ENCODE data around the gene SS18L1.

SS18L1 gene

DNA sequence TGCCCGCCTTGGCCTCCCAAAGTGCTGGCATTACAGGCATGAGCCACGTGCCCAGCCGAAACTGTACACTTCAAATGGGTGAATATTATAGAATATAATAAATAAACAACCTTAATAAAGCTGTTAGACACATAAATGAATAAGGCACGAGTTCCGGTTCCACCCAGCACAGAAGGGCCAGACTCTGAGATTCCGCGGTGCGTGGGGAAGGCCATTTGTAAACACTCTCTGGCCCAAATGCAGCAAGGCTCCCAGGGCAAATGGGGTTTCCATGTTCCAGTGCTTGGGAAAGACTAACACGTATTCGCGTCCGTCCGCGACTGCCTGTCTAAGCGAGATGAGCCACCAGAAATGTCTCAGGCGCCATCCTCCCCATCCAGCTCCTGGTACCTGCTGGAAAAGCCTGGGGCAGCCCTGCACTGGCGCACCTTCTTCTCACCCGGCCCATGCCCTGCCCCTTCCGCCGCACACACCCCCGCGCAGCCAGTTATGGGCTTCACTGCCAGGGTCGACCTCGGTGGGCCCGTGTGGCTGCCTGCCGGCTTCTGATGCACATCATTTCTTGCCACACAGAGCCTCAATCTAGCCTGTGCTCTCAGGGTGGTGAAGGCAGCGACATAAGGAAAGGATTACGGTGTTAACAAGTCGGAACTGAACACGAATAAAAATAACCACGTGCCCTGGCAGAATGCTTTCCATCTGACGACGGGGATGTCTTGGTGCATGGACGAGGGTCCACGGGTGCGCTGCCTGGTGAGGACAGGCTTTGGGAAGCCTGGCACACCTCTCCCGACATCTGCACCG is 26.8 kb upstream of the SS18L1 start:
- DNase-seq (ENCODE audit: low spot score), result no peak
- in situ Hi-C loops (cut with MboI; ENCODE audit: low sequenced_read_pairs, unreplicated experiment), result no loop called here
- TF ChIP-seq, protein P1, sequence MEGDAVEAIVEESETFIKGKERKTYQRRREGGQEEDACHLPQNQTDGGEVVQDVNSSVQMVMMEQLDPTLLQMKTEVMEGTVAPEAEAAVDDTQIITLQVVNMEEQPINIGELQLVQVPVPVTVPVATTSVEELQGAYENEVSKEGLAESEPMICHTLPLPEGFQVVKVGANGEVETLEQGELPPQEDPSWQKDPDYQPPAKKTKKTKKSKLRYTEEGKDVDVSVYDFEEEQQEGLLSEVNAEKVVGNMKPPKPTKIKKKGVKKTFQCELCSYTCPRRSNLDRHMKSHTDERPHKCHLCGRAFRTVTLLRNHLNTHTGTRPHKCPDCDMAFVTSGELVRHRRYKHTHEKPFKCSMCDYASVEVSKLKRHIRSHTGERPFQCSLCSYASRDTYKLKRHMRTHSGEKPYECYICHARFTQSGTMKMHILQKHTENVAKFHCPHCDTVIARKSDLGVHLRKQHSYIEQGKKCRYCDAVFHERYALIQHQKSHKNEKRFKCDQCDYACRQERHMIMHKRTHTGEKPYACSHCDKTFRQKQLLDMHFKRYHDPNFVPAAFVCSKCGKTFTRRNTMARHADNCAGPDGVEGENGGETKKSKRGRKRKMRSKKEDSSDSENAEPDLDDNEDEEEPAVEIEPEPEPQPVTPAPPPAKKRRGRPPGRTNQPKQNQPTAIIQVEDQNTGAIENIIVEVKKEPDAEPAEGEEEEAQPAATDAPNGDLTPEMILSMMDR (IDR thresholded peaks at IDR 0.05; ENCODE audit: borderline replicate concordance, control extremely low read depth, extremely low read depth, insufficient read depth, missing control alignments), result no peak

DNA sequence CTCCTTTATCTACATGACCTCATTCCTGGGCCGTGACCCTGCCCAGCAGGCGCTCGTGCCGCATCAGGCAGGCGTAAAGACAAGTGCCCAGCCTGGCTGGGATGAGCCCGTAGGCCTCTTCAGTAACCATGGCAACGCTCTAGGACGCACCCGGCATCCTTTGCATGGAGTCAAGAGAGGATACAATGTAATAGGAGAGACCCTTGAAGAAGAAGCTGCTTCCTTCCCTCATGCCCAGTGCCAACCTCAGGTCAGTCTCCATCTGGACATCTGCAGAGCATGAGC is 26.3 kb upstream of the SS18L1 start:
- in situ Hi-C loops (cut with MboI; ENCODE audit: low sequenced_read_pairs, unreplicated experiment), result no loop called here
- no peak for DNase-seq (ENCODE audit: low spot score)
- TF ChIP-seq, protein P1 (IDR thresholded peaks at IDR 0.05; ENCODE audit: borderline replicate concordance, control extremely low read depth, extremely low read depth, insufficient read depth, missing control alignments), result no peak

- in situ Hi-C loops (cut with MboI; ENCODE audit: low sequenced_read_pairs, unreplicated experiment), result no loop called here
Observed at GRCh38 chr20:62117658-62118057, 25.9 kb upstream of the SS18L1 start.

DNA sequence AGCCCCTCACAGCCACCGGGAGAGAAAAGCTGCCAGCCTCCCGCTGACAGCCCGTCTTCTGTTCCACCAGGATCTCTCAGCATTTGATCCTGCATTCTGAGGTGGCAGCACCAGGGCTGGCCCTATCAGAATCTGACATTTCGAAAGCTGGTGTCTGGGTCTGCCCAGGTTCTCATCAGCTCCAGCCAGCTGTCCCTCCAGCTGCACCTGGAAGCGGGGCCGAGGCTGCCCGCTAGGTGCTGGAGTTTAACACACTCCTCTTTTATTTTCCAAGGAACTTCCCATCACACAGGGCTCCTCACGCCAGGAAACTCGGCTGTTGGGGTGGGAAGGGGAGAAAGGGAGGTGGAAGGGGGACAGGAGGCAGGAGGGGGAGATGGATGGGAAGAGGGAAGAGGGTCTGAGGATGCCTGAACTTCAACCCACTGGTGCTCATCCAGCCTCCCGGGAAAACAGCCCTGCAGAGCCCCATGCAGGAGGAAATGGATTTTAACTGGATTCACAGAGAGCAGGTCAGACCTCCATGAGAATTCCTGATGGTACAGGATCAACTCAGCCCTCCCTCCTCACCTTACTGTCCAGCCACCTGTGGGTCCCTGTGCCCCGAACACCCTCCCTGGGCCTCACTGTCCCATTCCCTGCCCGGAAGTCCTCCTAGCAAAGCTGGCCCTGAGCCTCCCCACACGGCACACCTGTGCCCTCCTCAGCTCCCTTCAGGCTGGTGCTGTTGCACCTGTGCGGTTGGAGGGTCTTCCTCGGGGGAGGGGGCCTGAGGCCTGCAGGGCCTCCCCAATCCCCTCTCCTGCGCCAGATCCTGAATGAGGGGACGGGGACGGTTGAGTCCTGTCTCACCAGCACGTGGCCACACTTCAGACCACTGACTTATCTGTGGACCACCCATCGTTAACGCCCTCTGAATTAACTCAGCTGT is 25.2 kb upstream of the SS18L1 start:
- in situ Hi-C loops (cut with MboI; ENCODE audit: low sequenced_read_pairs, unreplicated experiment), result no loop called here
- DNase-seq (ENCODE audit: low spot score), result no peak

More at GRCh38 chr20:62117658-62118057, 25.9 kb upstream of the SS18L1 start:
- DNase-seq (ENCODE audit: low spot score), result no peak
- TF ChIP-seq, protein P1 (IDR thresholded peaks at IDR 0.05; ENCODE audit: borderline replicate concordance, control extremely low read depth, extremely low read depth, insufficient read depth, missing control alignments), result no peak

GRCh38 chr20:62119115-62119514 is 24.5 kb upstream of the SS18L1 start:
- in situ Hi-C loops (cut with MboI; ENCODE audit: low sequenced_read_pairs, unreplicated experiment), result no loop called here
- TF ChIP-seq, protein P1 (IDR thresholded peaks at IDR 0.05; ENCODE audit: borderline replicate concordance, control extremely low read depth, extremely low read depth, insufficient read depth, missing control alignments), result no peak
- DNase-seq (ENCODE audit: low spot score), result no peak

More for the DNA sequence above, 25.2 kb upstream of the SS18L1 start:
- TF ChIP-seq, protein P1 (IDR thresholded peaks at IDR 0.05; ENCODE audit: borderline replicate concordance, control extremely low read depth, extremely low read depth, insufficient read depth, missing control alignments), result no peak

DNA sequence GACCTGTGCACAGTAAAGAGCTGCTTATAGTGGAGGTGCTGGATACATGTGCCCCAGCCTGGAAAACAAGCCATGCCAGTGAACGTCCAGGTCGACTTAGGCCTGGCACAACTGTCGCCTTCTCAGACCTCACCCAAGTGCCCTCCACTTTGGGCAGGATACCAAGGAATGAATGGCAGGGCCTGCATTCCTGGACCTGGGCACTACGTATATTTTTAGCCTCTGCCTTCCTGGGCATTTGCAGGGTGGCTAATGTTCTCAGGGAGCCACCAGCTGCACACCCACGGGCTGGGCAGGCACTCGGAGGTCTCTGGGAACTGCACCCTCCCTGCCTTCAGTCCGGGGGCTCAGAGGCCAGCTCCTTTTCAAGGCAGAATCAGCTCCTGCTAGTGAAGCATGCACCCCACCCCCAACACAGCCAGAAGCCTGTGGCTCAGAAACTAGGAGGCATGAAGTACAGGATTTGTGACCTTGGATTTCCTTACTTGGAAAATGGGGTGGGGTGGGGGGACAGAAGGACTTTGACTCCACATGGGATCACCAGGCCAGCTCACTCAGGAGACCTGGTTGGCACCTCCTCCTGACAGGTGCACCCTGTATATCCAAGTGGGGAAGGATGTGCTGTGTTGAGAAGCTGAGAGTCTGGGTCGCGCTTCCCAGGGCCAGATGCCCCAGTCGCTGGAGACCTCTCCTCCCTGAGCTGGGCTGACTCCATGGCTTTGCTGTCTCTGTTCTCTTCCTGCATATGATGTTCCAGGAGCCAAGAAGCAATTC is 23.8 kb upstream of the SS18L1 start:
- TF ChIP-seq, protein P1 (IDR thresholded peaks at IDR 0.05; ENCODE audit: borderline replicate concordance, control extremely low read depth, extremely low read depth, insufficient read depth, missing control alignments), result no peak
- in situ Hi-C loops (cut with MboI; ENCODE audit: low sequenced_read_pairs, unreplicated experiment), result no loop called here
- no peak for DNase-seq (ENCODE audit: low spot score)

All from GM13976 (cell line).